K562 treated with DMSO at 1 percent for 4 hours (cell line): ENCODE data around the gene SMAD1. TPM values are rescaled to one million over a fixed set of nuclear protein-coding genes. Genes with fewer than 3 reads are reported as not detected.

Experiments
- total RNA-seq: library from RNA; unstranded; fragments of 300-600 nt; gene quantifications from 2 replicates; pipeline ENCODE4 v1.2.3, GENCODE V29; 2022; ENCODE audit not compliant: insufficient read depth

Gene SMAD1
- not detected in 2 replicates for total RNA-seq

DNA sequence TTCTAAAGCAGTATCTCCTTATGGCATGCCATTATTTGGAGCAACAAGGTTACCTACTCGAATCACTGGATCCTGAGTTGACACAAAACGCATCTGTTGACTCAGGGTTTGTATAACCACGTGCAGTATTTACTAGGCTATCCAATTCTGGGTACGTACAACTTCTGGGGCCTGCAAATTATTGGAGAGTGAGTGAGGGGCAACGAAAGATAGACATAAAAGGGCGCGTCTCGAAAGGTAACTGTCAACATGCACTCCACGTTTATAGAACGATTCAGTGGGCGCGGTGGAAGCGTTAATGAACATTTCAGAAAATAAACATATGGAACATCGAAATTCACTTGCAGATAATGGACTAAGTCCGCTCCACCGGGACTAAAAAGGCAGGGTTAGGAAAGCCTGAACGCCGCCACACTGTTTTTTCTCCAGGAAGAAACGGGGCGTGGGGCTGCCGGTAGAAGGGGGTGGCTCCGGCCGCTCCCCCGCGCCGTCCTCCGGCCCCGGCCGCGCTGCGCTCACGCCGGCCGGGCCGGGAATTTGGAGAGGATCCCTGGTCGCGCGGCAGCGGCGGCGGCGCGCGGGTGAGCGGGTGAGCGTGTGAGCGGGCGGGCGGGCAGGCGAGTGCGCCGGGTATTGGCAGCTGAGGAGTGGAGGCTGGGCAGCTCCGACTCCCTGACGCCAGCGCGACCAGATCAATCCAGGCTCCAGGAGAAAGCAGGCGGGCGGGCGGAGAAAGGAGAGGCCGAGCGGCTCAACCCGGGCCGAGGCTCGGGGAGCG lies at the start of gene SMAD1:
TSS of gene SMAD1 (plus strand) at position 690 of the 778 bp plus-strand sequence. CDS start 32,761 bp downstream, outside the sequence.

Other genes with a start within 250 kb of the SMAD1 start
- 1.1 and 1.7 TPM in 2 replicates for gene MMAA, start 137.5 kb downstream of the SMAD1 start, total RNA-seq
- not detected in 2 replicates for gene C4orf51, start 198.3 kb downstream of the SMAD1 start, total RNA-seq